Measurements from ENCODE around the gene FAM222A. TPM values are rescaled to one million over a fixed set of nuclear protein-coding genes. Genes with fewer than 3 reads are reported as not detected.

The FAM222A gene
- polyA plus RNA-seq, 1 donor from 2014 or later: 8.5 TPM

DNA sequence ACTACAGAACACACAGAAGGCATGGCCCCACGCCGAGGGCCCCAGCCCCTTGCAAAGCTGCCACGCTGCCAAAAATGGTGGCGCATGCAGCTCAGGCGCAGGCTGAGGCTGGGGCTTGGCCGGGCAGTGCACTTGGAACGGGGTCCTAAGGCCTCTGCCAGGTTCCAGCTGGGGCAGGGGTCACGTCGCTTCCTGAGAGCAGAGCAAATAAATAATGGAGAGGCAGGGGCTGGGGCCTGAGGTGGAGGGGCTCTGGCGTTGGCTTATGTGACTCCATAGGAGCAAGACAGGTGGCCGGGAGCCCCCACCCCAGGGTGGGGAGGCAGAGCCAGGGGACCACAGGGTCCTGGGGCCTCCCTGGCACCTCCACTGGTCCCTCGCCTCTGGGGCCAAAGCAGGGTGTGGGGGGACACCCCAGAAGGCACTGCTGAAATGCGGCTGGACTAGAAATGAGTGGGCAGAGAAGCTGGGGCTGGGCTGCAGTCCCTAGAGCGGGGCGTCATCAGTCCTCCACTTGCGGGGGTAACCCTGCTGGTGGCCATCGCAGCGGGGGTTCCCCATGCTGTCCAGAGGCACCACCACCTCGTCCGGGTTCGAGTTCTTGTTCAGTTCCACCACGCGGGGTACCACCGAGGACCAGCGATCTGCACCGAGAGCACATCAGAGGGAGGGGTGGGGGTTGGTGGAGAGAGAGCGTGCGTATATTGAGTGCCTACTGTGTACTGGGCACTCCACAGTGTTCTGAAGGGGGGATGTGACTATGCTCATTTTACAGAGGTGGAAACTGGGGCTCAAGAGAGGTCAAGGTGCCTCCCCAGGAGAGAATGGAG is 69.7 kb downstream of the FAM222A start:
- Histone ChIP-seq H3K36me3 (ENCODE audit: insufficient read depth, low read length) (no peaks in the 10 kb centered on the region), H3K9me2 (ENCODE audit: insufficient read depth, low read length) (no peaks in the 10 kb centered on the region), H3K27ac (ENCODE audit: low read length) (no peak overlapping the region), H3K27me3 (ENCODE audit: insufficient read depth, low read depth, low read length) (no peaks in the 10 kb centered on the region), H4K20me1 (ENCODE audit: insufficient read depth) (no peaks in the 10 kb centered on the region), H3F3A (ENCODE audit: insufficient read depth, low read length, poor library complexity, severe bottlenecking) (no peaks in the 10 kb centered on the region), H3K79me2 (replicated peaks; ENCODE audit: insufficient read depth, low read length) (no peaks in the 10 kb centered on the region), H3K9me3 (ENCODE audit: low read length) (no peaks in the 10 kb centered on the region), H3K9ac (ENCODE audit: low read length) (no peak overlapping the region), H3K4me3 (ENCODE audit: low read length) (no peak overlapping the region), H3K4me2 (ENCODE audit: low read length) (no peak overlapping the region), H2AFZ (ENCODE audit: low read depth, low read length) (no peak overlapping the region)
- TF ChIP-seq RAD21 (conservative IDR thresholded peaks at IDR 0.05) (no peak), EP300 (conservative IDR thresholded peaks at IDR 0.05; ENCODE audit: poor library complexity, severe bottlenecking) (no peak), SMC3 (conservative IDR thresholded peaks at IDR 0.05; ENCODE audit: poor library complexity) (no peak), EZH2 (IDR thresholded peaks at IDR 0.05; ENCODE audit: borderline replicate concordance, insufficient read depth, low read length, poor library complexity, severe bottlenecking) (no peak), POLR2AphosphoS5 (IDR thresholded peaks at IDR 0.05) (no peak), MXI1 (conservative IDR thresholded peaks at IDR 0.05; ENCODE audit: poor library complexity, severe bottlenecking) (no peak), TAF1 (IDR thresholded peaks at IDR 0.05; ENCODE audit: low read depth) (no peak)
- TF ChIP-seq, protein P1, sequence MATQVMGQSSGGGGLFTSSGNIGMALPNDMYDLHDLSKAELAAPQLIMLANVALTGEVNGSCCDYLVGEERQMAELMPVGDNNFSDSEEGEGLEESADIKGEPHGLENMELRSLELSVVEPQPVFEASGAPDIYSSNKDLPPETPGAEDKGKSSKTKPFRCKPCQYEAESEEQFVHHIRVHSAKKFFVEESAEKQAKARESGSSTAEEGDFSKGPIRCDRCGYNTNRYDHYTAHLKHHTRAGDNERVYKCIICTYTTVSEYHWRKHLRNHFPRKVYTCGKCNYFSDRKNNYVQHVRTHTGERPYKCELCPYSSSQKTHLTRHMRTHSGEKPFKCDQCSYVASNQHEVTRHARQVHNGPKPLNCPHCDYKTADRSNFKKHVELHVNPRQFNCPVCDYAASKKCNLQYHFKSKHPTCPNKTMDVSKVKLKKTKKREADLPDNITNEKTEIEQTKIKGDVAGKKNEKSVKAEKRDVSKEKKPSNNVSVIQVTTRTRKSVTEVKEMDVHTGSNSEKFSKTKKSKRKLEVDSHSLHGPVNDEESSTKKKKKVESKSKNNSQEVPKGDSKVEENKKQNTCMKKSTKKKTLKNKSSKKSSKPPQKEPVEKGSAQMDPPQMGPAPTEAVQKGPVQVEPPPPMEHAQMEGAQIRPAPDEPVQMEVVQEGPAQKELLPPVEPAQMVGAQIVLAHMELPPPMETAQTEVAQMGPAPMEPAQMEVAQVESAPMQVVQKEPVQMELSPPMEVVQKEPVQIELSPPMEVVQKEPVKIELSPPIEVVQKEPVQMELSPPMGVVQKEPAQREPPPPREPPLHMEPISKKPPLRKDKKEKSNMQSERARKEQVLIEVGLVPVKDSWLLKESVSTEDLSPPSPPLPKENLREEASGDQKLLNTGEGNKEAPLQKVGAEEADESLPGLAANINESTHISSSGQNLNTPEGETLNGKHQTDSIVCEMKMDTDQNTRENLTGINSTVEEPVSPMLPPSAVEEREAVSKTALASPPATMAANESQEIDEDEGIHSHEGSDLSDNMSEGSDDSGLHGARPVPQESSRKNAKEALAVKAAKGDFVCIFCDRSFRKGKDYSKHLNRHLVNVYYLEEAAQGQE (IDR thresholded peaks at IDR 0.05; ENCODE audit: borderline replicate concordance): no peak
- TF ChIP-seq, protein P2, sequence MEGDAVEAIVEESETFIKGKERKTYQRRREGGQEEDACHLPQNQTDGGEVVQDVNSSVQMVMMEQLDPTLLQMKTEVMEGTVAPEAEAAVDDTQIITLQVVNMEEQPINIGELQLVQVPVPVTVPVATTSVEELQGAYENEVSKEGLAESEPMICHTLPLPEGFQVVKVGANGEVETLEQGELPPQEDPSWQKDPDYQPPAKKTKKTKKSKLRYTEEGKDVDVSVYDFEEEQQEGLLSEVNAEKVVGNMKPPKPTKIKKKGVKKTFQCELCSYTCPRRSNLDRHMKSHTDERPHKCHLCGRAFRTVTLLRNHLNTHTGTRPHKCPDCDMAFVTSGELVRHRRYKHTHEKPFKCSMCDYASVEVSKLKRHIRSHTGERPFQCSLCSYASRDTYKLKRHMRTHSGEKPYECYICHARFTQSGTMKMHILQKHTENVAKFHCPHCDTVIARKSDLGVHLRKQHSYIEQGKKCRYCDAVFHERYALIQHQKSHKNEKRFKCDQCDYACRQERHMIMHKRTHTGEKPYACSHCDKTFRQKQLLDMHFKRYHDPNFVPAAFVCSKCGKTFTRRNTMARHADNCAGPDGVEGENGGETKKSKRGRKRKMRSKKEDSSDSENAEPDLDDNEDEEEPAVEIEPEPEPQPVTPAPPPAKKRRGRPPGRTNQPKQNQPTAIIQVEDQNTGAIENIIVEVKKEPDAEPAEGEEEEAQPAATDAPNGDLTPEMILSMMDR (IDR thresholded peaks at IDR 0.05; ENCODE audit: poor library complexity, severe bottlenecking): no peak

DNA sequence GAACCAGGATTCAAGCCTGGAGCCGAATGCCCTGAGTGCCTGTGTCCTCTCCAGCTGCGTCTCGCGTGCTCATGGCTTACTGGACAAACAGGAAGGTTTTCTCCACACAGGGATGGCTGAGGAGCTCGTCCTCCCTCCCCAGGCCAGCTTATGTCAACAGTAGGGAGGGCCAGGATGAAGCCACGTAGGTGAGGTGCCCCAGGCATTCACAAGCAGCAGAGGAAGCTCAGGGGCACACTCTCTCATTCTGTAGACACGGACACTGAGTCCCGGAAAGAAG is 70.3 kb downstream of the FAM222A start:
- Histone ChIP-seq H3K9ac (ENCODE audit: low read length) (no peak overlapping the region), H3K27me3 (ENCODE audit: insufficient read depth, low read depth, low read length) (no peaks in the 10 kb centered on the region), H3K9me2 (ENCODE audit: insufficient read depth, low read length) (no peaks in the 10 kb centered on the region), H3K36me3 (ENCODE audit: insufficient read depth, low read length) (no peaks in the 10 kb centered on the region), H3K4me2 (ENCODE audit: low read length) (no peak overlapping the region), H3K4me3 (ENCODE audit: low read length) (no peak overlapping the region), H2AFZ (ENCODE audit: low read depth, low read length) (no peak overlapping the region), H3K9me3 (ENCODE audit: low read length) (no peaks in the 10 kb centered on the region), H3K27ac (ENCODE audit: low read length) (no peak overlapping the region), H3K79me2 (replicated peaks; ENCODE audit: insufficient read depth, low read length) (no peaks in the 10 kb centered on the region), H3F3A (ENCODE audit: insufficient read depth, low read length, poor library complexity, severe bottlenecking) (no peaks in the 10 kb centered on the region), H4K20me1 (ENCODE audit: insufficient read depth) (no peaks in the 10 kb centered on the region)
- TF ChIP-seq EZH2 (IDR thresholded peaks at IDR 0.05; ENCODE audit: borderline replicate concordance, insufficient read depth, low read length, poor library complexity, severe bottlenecking) (no peak), SMC3 (conservative IDR thresholded peaks at IDR 0.05; ENCODE audit: poor library complexity) (no peak)
- TF ChIP-seq, protein P2 (IDR thresholded peaks at IDR 0.05; ENCODE audit: poor library complexity, severe bottlenecking): no peak

All from neural cell (in vitro differentiated cells).